OCI-LY3 (cell line): ENCODE results near the gene RENBP.

Experiments used
- CTCF ChIP-seq: fragments of 200-600, 300-600 bp; sonication (generic); IDR thresholded peaks from 2 replicates; pipeline ENCODE4 v1.5.1; 2014; ENCODE audit warnings: antibody characterized with exemption, low read length, low read depth
- EZH2phosphoT487 ChIP-seq: fragments of 200-600 bp; shearing (Covaris generic); IDR thresholded peaks from 2 replicates; pipeline ENCODE4 v1.6.1; 2018; ENCODE audit warnings: antibody characterized with exemption, mixed run types, low read depth

GRCh38 chrX:153993978-153994377 lies 49.5 kb upstream of the RENBP start:
- no peak for TF ChIP-seq CTCF
- TF ChIP-seq EZH2phosphoT487, result no peak
